Fibroblast of mammary gland (primary cell): ENCODE data around the gene HDAC11.

Experiments
- DNase-seq: peaks from one replicate; pipeline ENCODE4 v3.0.0-alpha.2; 2010; ENCODE audit warnings: low read depth
- H3K4me3 ChIP-seq: 2 replicates; pipeline ENCODE4 v1.5.1; 2011; ENCODE audit warnings: low read depth, mild to moderate bottlenecking, low read length, moderate library complexity; ENCODE audit not compliant: control insufficient read depth
- TF ChIP-seq, protein P1 (sequence below): conservative IDR thresholded peaks from 2 replicates; pipeline ENCODE4 v1.5.1; 2011; ENCODE audit warnings: low read depth, low read length, inconsistent platforms; ENCODE audit not compliant: control insufficient read depth, insufficient read depth

HDAC11 gene

DNA sequence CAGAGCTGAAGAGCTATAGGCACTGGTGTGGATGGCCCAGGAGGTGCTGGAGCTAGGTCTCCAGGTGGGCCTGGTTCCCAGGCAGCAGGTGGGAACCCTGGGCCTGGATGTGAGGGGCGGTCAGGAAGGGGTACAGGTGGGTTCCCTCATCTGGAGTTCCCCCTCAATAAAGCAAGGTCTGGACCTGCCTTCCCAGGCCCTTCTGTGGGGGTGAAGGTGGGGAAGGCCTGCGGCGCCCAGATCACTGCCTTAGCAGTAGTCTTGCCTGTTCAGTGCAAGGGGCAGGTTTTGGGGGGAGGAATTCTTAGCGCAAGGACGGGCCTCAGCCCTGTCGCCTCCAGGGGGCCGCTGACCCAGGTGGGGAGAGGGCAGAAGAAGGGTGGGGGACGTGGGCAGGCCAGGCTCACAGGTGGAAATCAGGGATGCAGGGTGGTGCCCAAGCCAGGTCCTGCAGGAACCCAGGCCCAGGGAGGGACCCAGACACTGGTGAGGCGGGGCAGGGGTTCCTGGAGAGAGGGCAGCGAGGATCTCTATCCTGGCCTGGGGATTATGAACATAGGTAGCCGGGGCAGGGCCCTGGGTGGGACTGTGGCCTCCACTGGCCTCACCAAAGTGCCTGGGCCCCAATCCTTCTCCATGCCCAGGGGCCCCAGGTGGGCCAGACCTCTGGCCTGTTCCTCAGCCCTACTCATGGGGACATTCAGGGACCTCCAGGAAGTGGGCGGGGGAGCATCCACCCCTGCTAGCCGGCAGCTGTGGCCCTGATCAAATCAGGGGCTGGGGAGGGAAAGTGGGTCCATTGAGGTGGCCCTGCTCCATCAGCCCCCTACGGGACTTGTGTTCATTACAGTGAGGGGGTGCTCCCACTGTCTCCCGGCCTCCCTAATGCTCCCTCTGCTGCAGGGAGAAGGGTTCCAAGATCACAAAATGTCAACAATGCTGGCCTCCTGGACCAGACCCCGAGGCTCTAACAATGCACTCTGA, 25.3 kb downstream of the HDAC11 start:
- no peak overlapping the region for H3K4me3 ChIP-seq
- no peak for DNase-seq
- TF ChIP-seq, protein P1, sequence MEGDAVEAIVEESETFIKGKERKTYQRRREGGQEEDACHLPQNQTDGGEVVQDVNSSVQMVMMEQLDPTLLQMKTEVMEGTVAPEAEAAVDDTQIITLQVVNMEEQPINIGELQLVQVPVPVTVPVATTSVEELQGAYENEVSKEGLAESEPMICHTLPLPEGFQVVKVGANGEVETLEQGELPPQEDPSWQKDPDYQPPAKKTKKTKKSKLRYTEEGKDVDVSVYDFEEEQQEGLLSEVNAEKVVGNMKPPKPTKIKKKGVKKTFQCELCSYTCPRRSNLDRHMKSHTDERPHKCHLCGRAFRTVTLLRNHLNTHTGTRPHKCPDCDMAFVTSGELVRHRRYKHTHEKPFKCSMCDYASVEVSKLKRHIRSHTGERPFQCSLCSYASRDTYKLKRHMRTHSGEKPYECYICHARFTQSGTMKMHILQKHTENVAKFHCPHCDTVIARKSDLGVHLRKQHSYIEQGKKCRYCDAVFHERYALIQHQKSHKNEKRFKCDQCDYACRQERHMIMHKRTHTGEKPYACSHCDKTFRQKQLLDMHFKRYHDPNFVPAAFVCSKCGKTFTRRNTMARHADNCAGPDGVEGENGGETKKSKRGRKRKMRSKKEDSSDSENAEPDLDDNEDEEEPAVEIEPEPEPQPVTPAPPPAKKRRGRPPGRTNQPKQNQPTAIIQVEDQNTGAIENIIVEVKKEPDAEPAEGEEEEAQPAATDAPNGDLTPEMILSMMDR, result no peak

DNA sequence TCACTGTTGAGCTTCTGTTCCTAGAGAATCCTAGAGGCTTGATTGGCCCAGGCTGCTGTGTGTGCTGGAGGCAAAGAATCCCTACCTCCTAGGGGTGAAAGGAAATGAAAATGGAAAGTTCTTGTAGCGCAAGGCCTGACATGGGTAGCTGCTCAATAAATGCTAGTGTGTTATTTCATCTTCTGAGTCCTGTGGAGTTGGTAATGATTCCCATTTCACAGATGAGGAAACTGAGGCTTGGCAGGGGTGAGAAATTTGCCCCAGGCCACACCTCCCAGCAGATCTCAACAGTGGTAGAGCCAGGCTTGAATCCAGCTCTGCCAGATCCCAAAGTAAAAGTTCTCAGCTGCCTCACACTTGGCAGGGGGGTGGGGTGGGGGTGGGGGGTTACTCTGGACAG, 26.1 kb downstream of the HDAC11 start:
- TF ChIP-seq, protein P1, result no peak
- no peak overlapping the region for H3K4me3 ChIP-seq
- no peak for DNase-seq

DNA sequence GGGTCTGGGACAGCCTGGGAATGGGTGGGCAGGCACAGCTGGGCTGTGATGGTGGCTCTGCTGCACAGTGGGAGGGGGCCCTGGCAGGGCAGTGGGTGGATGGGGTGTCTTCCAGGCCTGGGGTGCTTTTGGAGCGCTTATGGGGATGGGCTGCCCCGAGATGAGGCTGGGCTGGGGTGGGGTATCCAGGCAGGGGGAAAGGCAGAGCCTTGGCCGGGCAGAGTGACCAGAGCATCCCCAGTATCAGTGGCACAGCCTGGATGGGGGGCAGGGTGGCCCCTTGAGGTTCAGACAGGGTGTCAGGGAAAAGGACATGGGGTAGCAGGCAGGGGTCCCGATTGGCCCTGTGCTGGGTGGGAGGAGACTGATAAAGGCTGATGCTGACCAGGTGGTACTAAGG, 26.6 kb downstream of the HDAC11 start:
- DNase-seq, result no peak
- TF ChIP-seq, protein P1, result no peak
- H3K4me3 ChIP-seq, result no peak overlapping the region

DNA sequence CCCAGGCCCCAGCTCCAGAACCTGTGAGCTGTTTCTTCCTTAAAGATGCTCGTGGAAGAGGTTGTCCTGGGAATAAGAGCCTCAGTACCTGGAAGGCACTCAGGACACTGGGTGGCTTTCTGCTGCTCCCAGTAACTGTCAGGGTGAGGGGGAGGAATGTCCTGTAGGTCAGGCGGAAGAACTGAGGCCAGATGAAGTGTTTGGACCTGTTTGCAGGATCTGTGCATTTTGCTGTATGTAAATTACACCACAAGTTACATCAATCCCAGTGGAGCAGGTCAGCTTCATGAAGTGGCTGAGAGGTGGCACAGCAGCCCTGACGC, 27.1 kb downstream of the HDAC11 start:
- H3K4me3 ChIP-seq, result no peak overlapping the region
- TF ChIP-seq, protein P1, result no peak
- DNase-seq, result no peak

DNA sequence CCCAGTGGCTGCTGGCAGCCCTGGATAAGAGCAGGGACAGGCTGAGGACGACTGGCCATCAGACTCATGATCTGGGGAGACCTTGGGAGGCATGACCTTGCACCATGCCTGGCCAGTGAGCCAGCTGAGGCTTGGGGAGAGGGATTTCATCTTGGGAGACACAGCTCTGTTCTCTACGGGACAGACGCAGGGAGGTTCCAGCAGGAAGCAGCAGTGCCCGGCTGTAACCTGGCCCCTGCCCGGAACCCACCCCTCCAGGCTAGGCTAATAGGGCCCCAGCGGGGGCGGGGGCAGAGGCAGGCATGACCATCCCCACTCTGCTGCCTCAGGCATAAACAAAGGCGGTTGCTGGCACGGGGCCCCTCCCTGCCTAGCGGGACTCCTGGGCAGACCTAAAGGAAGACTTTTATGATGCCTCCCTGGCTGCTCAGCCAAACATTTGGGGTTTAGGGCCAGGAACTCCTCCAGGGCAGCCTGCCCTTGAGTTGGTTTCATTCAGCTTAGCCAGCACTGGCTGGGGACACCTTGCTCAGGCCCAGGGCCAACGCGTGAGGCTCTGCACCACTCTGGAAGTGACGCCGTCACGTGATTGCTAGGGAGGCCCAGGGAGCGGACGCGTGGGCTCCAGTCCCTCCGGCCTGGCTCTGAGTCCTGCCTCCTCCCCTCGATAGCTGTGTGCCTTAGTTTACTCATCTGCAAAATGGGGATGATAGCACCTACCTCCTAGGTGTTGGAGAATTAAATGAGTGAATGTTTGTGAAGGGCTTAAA, 27.6 kb downstream of the HDAC11 start:
- no peak for DNase-seq
- no peak overlapping the region for H3K4me3 ChIP-seq
- TF ChIP-seq, protein P1, result no peak

DNA sequence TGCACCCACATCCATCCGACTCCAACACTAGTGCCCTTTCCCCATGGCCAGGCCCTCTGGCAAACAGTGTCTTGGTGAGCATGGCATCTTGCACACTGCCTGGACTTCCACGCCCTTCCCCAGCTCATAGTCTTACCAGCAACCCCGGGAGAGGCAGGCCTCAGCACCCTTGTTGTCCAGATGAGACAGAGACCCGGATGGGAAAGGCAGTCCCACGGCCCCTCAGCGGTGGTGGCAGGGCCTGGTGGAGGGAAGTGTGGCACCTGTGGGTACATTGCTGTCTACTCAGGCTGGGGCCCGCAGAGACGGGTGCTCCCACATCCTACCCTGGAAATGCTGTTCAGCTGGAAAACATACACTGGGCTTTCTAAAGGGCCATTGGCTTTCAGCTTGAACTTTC, 28.4 kb downstream of the HDAC11 start:
- TF ChIP-seq, protein P1, result no peak
- no peak overlapping the region for H3K4me3 ChIP-seq
- no peak for DNase-seq
